GM23338 (cell line): ENCODE results near the gene CDH20.

ENCODE experiments used
- EZH2 ChIP-seq: fragments of 200-600 bp; sonication (generic); IDR thresholded peaks from one replicate; pipeline ENCODE4 v1.8.0; 2017; ENCODE audit warnings: antibody characterized with exemption, mild to moderate bottlenecking, low read depth; ENCODE audit not compliant: unreplicated experiment
- POLR2AphosphoS5 ChIP-seq: IDR thresholded peaks from 2 replicates; pipeline ENCODE4 v1.6.1; 2016; ENCODE audit warnings: antibody characterized with exemption, low read depth
- TF ChIP-seq, protein P1 (sequence below), 2 experiments: fragments of 200-600 bp in 1 of 2; sonication (generic) in 1 of 2; conservative IDR thresholded peaks; 2 replicates each; pipeline versions ENCODE4 v1.5.1 to v1.6.1; 2016 to 2017; ENCODE audit warnings: antibody characterized with exemption in 2 of 2, low read depth in 2 of 2, mild to moderate bottlenecking in 2 of 2, moderate library complexity in 1 of 2
- TF ChIP-seq, protein P2 (sequence below): IDR thresholded peaks from one replicate; pipeline ENCODE4 v1.6.1; 2018; ENCODE audit warnings: antibody characterized with exemption; ENCODE audit not compliant: unreplicated experiment

DNA sequence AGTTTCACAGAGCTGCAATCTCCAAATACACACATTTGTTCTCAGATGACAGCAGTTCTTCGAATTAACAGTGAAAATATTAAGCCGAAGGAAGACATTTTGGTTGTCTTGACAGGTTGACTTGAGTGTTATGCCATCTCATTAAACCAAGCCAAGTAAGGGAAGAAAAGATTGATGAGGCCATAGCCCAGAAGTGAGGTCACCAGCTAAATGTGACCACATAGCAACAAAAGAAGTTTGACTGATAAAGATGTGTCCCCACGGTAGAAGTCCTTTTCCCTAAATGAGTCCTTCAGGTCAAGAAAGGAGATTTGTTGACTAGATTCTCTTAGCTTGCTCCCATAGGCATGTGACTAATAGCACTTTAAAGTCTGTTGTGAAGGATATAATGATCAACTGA is 156.1 kb downstream of the CDH20 start:
- TF ChIP-seq, protein P1, sequence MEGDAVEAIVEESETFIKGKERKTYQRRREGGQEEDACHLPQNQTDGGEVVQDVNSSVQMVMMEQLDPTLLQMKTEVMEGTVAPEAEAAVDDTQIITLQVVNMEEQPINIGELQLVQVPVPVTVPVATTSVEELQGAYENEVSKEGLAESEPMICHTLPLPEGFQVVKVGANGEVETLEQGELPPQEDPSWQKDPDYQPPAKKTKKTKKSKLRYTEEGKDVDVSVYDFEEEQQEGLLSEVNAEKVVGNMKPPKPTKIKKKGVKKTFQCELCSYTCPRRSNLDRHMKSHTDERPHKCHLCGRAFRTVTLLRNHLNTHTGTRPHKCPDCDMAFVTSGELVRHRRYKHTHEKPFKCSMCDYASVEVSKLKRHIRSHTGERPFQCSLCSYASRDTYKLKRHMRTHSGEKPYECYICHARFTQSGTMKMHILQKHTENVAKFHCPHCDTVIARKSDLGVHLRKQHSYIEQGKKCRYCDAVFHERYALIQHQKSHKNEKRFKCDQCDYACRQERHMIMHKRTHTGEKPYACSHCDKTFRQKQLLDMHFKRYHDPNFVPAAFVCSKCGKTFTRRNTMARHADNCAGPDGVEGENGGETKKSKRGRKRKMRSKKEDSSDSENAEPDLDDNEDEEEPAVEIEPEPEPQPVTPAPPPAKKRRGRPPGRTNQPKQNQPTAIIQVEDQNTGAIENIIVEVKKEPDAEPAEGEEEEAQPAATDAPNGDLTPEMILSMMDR (conservative IDR thresholded peaks at IDR 0.05; ENCODE audit: low read depth in 2 of 2) = no peak
- no peak for TF ChIP-seq POLR2AphosphoS5
- TF ChIP-seq, protein P2, sequence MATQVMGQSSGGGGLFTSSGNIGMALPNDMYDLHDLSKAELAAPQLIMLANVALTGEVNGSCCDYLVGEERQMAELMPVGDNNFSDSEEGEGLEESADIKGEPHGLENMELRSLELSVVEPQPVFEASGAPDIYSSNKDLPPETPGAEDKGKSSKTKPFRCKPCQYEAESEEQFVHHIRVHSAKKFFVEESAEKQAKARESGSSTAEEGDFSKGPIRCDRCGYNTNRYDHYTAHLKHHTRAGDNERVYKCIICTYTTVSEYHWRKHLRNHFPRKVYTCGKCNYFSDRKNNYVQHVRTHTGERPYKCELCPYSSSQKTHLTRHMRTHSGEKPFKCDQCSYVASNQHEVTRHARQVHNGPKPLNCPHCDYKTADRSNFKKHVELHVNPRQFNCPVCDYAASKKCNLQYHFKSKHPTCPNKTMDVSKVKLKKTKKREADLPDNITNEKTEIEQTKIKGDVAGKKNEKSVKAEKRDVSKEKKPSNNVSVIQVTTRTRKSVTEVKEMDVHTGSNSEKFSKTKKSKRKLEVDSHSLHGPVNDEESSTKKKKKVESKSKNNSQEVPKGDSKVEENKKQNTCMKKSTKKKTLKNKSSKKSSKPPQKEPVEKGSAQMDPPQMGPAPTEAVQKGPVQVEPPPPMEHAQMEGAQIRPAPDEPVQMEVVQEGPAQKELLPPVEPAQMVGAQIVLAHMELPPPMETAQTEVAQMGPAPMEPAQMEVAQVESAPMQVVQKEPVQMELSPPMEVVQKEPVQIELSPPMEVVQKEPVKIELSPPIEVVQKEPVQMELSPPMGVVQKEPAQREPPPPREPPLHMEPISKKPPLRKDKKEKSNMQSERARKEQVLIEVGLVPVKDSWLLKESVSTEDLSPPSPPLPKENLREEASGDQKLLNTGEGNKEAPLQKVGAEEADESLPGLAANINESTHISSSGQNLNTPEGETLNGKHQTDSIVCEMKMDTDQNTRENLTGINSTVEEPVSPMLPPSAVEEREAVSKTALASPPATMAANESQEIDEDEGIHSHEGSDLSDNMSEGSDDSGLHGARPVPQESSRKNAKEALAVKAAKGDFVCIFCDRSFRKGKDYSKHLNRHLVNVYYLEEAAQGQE = no peak
- no peak for TF ChIP-seq EZH2
